Liver (tissue), 9 donors: ENCODE measurements around the gene ENAH. TPM values are rescaled to one million over a fixed set of nuclear protein-coding genes. Genes with fewer than 3 reads are reported as not detected.

Experiments used
- DNase-seq: peaks from one replicate; pipeline ENCODE4 v3.0.0-alpha.2; 2017; ENCODE audit warnings: low spot score
- H3K27ac ChIP-seq, 2 donors: one replicate each; pipeline ENCODE4 v1.7.0; 2013; ENCODE audit warnings: inconsistent platforms in 2 of 2, low read length in 2 of 2, control low read depth in 1 of 2, low read depth in 1 of 2, mild to moderate bottlenecking in 1 of 2
- H3K27me3 ChIP-seq, 4 donors: one replicate each; pipeline versions ENCODE4 v1.6.1 to v1.7.0; 2013; ENCODE audit warnings: low read length in 3 of 4, inconsistent platforms in 1 of 4, mild to moderate bottlenecking in 1 of 4, moderate library complexity in 1 of 4; ENCODE audit not compliant: control insufficient read depth in 4 of 4, insufficient read depth in 4 of 4
- H3K36me3 ChIP-seq, 4 donors: one replicate each; pipeline versions ENCODE4 v1.6.1 to v1.7.0; 2013; ENCODE audit warnings: low read length in 3 of 4, mild to moderate bottlenecking in 3 of 4, low read depth in 1 of 4, moderate library complexity in 1 of 4; ENCODE audit not compliant: control insufficient read depth in 4 of 4, insufficient read depth in 3 of 4
- H3K4me1 ChIP-seq, 4 donors: one replicate each; pipeline versions ENCODE4 v1.6.1 to v1.7.0; 2013; ENCODE audit warnings: low read length in 3 of 4, mild to moderate bottlenecking in 3 of 4, moderate library complexity in 1 of 4; ENCODE audit not compliant: control insufficient read depth in 4 of 4, insufficient read depth in 4 of 4
- H3K4me3 ChIP-seq, 3 donors: one replicate each; pipeline versions ENCODE4 v1.6.1 to v1.7.0; 2013; ENCODE audit warnings: low read length in 3 of 3, control low read depth in 1 of 3, low read depth in 1 of 3, mild to moderate bottlenecking in 1 of 3
- H3K9ac ChIP-seq, 2 donors: one replicate each; pipeline ENCODE4 v1.7.0; 2013; ENCODE audit warnings: low read length in 2 of 2, mild to moderate bottlenecking in 2 of 2, moderate library complexity in 2 of 2, control low read depth in 1 of 2, low read depth in 1 of 2
- H3K9me3 ChIP-seq, 4 donors: one replicate each; pipeline versions ENCODE4 v1.6.1 to v1.7.0; 2013; ENCODE audit warnings: low read length in 3 of 4; ENCODE audit not compliant: control insufficient read depth in 4 of 4
- CTCF ChIP-seq: fragments of 150-350 bp; IDR thresholded peaks from 2 replicates; pipeline ENCODE4 v1.5.1; 2017; ENCODE audit warnings: improper control_type of control experiment, low read depth, low read length; ENCODE audit not compliant: missing input control
- EGR1 ChIP-seq, 2 donors: IDR thresholded peaks; 2 replicates each; pipeline ENCODE4 v1.6.1; 2016 to 2018; ENCODE audit warnings: antibody characterized with exemption in 2 of 2, low read depth in 2 of 2
- FOXA1 ChIP-seq: IDR thresholded peaks from 2 replicates; pipeline ENCODE4 v1.6.1; 2016; ENCODE audit warnings: antibody characterized with exemption
- FOXA2 ChIP-seq: IDR thresholded peaks from 2 replicates; pipeline ENCODE4 v1.6.1; 2016; ENCODE audit warnings: antibody characterized with exemption
- GABPA ChIP-seq, 2 donors: IDR thresholded peaks in 1 of 2; conservative IDR thresholded peaks in 1 of 2; 2 replicates each; pipeline ENCODE4 v1.6.1; 2016; ENCODE audit warnings: antibody characterized with exemption in 2 of 2, mild to moderate bottlenecking in 1 of 2, moderate library complexity in 1 of 2
- HNF4A ChIP-seq, 2 donors: conservative IDR thresholded peaks; 2 replicates each; pipeline ENCODE4 v1.6.1; 2016; ENCODE audit warnings: antibody characterized with exemption in 2 of 2, mild to moderate bottlenecking in 2 of 2
- HNF4G ChIP-seq: IDR thresholded peaks from 2 replicates; pipeline ENCODE4 v1.6.1; 2016; ENCODE audit warnings: antibody characterized with exemption
- JUND ChIP-seq, 2 donors: IDR thresholded peaks; 2 replicates each; pipeline ENCODE4 v1.6.1; 2016; ENCODE audit warnings: antibody characterized with exemption in 2 of 2
- NR2F2 ChIP-seq: IDR thresholded peaks from 2 replicates; pipeline ENCODE4 v1.6.1; 2016; ENCODE audit warnings: antibody characterized with exemption
- RAD21 ChIP-seq, 2 donors: IDR thresholded peaks; 2 replicates each; pipeline ENCODE4 v1.6.1; 2016; ENCODE audit warnings: antibody characterized with exemption in 2 of 2, mild to moderate bottlenecking in 2 of 2
- REST ChIP-seq: IDR thresholded peaks from 2 replicates; pipeline ENCODE4 v1.6.1; 2016; ENCODE audit warnings: antibody characterized with exemption, mild to moderate bottlenecking
- SP1 ChIP-seq: IDR thresholded peaks from 2 replicates; pipeline ENCODE4 v1.6.1; 2018; ENCODE audit warnings: antibody characterized with exemption, mild to moderate bottlenecking
- TAF1 ChIP-seq: conservative IDR thresholded peaks from 2 replicates; pipeline ENCODE4 v1.6.1; 2016; ENCODE audit warnings: antibody characterized with exemption, mild to moderate bottlenecking
- ZBTB33 ChIP-seq: IDR thresholded peaks from 2 replicates; pipeline ENCODE4 v1.6.1; 2016; ENCODE audit warnings: antibody characterized with exemption
- WGBS: extraction: QIAGEN DNeasy Blood & Tissue Kit; methylation state at CpG from one replicate; pipeline ENCODE4 v1.1.7; 2013; 5-methylcytosine and 5-hydroxymethylcytosine counted together
- polyA plus RNA-seq, 2 donors: library from polyadenylated mRNA; stranded (reverse) in 1 of 2; unstranded in 1 of 2; fragments of 200-250 nt in 1 of 2; fragments of >200 nt in 1 of 2; fragmentation: Nextera tagmentation in 1 of 2; extraction: Ambion mirVana in 1 of 2; gene quantifications; one replicate each; pipeline versions ENCODE4 v1.2.1 to v1.2.3, GENCODE V29; 2013 to 2015
- total RNA-seq, 2 donors: library from RNA; depleted of rRNA; stranded (reverse); fragments of >200 nt; gene quantifications; one replicate each; pipeline ENCODE4 v1.2.3, GENCODE V29; 2014
- TF ChIP-seq, protein P1 (sequence below): IDR thresholded peaks from 2 replicates; pipeline ENCODE4 v1.6.1; 2016; ENCODE audit warnings: antibody characterized with exemption
- donor health status: healthy.
- donor health status: healthy.
- donor health status: healthy.
- donor health status: healthy.
- donor health status: healthy.

Gene ENAH
- total and polyA plus RNA-seq, 4 donors, result 2.8 to 8.4 (median 4.5) TPM

- no peak overlapping the region for H3K9ac ChIP-seq
- no peak for DNase-seq
- H3K27ac ChIP-seq, result no peak overlapping the region
- no peaks in the 10 kb centered on the region for H3K36me3 ChIP-seq
- H3K9me3 ChIP-seq, result no peaks in the 10 kb centered on the region
- H3K4me1 ChIP-seq, result no peaks in the 10 kb centered on the region
- H3K27me3 ChIP-seq, result no peaks in the 10 kb centered on the region
- TF ChIP-seq ZBTB33 (no peak), RAD21 (IDR thresholded peaks at IDR 0.05) (no peak), TAF1 (no peak)
- TF ChIP-seq, protein P1, sequence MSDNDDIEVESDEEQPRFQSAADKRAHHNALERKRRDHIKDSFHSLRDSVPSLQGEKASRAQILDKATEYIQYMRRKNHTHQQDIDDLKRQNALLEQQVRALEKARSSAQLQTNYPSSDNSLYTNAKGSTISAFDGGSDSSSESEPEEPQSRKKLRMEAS, result no peak
- no peak overlapping the region for H3K4me3 ChIP-seq
- 44% methylated on average over 6 of the region's 6 CpGs for WGBS
Observed at GRCh38 chr1:225481738-225482137, 171.2 kb downstream of the ENAH start.

DNA sequence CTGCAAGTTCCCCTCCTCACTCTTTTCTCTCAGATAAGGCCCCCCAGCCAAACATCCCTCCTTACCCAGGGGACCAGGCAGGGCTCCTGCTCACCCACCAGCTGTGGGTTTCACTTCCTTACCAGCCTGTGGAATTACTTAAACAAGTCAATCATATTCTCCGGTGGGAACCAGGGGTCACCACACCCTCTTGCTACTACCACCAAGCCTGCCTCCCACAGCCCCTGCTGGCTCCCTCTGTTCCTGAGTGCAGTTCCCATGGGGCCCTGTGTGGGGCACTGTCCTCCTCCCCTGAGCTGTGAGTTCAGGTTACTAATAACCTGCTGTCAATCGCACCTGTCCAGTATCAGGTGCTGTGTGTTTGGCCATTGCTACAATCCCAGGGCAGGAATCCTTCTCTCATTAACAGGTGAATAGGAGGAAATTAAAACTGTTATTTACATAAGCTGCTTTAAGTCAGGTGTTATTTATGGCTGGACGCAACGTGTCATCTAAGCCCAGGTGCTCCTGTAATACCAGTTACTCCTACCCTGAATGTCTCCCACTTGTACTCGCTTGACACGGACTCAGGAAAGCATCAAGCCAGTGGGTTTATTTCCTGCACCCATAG is 172.0 kb downstream of the ENAH start:
- H3K9ac ChIP-seq, result no peak overlapping the region
- H3K27ac ChIP-seq, result no peak overlapping the region
- TF ChIP-seq CTCF (peak; percentile 58), RAD21 (IDR thresholded peaks at IDR 0.05) (peak; percentile 68 to 75), NR2F2 (no peak), HNF4A (conservative IDR thresholded peaks at IDR 0.05) (no peak), TAF1 (no peak)
- TF ChIP-seq, protein P1, result no peak
- H3K9me3 ChIP-seq, result no peaks in the 10 kb centered on the region
- H3K27me3 ChIP-seq, result no peaks in the 10 kb centered on the region
- no peaks in the 10 kb centered on the region for H3K4me1 ChIP-seq
- no peaks in the 10 kb centered on the region for H3K36me3 ChIP-seq
- H3K4me3 ChIP-seq, result no peak overlapping the region
- WGBS, result 63% methylated on average over 6 of the region's 6 CpGs
- DNase-seq, result no peak

DNA sequence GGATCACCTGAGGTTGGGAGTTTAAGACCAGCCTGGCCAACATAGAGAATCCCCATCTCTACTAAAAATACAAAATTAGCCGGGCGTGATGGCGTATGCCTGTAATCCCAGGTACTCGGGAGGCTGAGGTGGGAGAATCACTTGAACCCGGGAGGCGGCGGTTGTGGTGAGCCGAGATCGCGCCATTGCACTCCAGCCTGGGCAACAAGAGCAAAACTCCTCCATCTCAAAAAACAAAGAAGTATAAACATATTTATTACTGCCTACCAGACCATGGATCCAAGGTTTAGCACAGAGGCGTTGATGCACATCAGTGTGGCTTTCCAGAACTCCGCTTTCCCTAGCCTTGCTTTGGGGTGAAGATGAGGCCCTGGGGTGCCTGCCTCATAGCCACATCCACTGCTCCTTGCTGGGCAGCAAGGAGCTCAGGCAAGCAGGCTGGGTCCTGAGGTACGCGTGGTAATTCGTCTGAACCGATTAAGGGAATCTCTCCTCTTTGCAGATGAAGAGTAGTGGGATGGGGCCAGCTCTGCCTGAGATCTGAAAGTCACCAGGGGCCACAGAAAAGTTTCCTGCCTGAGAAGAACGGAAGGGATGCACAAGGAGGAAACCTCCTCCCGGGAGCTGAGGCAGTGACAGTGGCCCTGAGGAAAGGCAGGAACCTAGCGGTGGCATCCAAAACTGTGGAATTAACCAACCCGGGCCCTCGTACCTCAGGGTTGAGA is 172.8 kb downstream of the ENAH start:
- H3K4me1 ChIP-seq, result peaks cover 0 to 1% (median under 1%) of the 10 kb centered on the region in 4 donors
- TF ChIP-seq HNF4A (conservative IDR thresholded peaks at IDR 0.05), result no peak
- no peak for TF ChIP-seq JUND (IDR thresholded peaks at IDR 0.05)
- no peak for TF ChIP-seq EGR1 (IDR thresholded peaks at IDR 0.05; ENCODE audit: low read depth in 2 of 2)
- no peak for TF ChIP-seq REST
- no peak for TF ChIP-seq FOXA1
- no peak for TF ChIP-seq ZBTB33
- no peak for TF ChIP-seq HNF4G
- TF ChIP-seq GABPA (IDR thresholded peaks at IDR 0.05 in 1 of 2, conservative IDR thresholded peaks at IDR 0.05 in 1 of 2), result no peak
- no peak for TF ChIP-seq SP1
- TF ChIP-seq FOXA2, result no peak
- TF ChIP-seq RAD21 (IDR thresholded peaks at IDR 0.05), result no peak
- TF ChIP-seq, protein P1, result no peak
- no peak for DNase-seq
- no peak overlapping the region for H3K9ac ChIP-seq
- no peaks in the 10 kb centered on the region for H3K27me3 ChIP-seq
- no peaks in the 10 kb centered on the region for H3K36me3 ChIP-seq
- no peak overlapping the region for H3K27ac ChIP-seq
- WGBS, result 84% methylated on average over 21 of the region's 21 CpGs
- no peak overlapping the region for H3K4me3 ChIP-seq
- H3K9me3 ChIP-seq, result no peaks in the 10 kb centered on the region
